Activated naive CD8-positive, alpha-beta T cell treated with anti-CD3 and anti-CD28 coated beads, Interleukin-2, amount 10 ng/mL, durations not matched to agents 7 days and 5 days (primary cell): ENCODE results near the gene TESK2. TPM values are rescaled to one million over a fixed set of nuclear protein-coding genes. Genes with fewer than 3 reads are reported as not detected.

Experiments
- ATAC-seq: fragments of 150-1000 bp; cut with Tn5 transposase; one replicate; pipeline ENCODE4 v1.10.0; 2021; ENCODE audit warnings: low read depth, moderate library complexity
- POLR2A ChIA-PET: fragments of 350-600 bp; sonication (Branson Sonifier 250); formaldehyde crosslinking; loops from one replicate; lab custom pipeline; 2021; ENCODE audit warnings: antibody characterized with exemption; lab: Charles Lee
- DNase-seq: peaks from one replicate; pipeline ENCODE4 v3.0.0; 2021
- H3K27ac Mint-ChIP-seq: one replicate; pipeline ENCODE4 v1.8.0; 2022; ENCODE audit warnings: mild to moderate bottlenecking, mixed read lengths
- H3K27me3 Mint-ChIP-seq: one replicate; pipeline ENCODE4 v1.8.0; 2022; ENCODE audit warnings: mild to moderate bottlenecking, moderate library complexity, mixed read lengths
- H3K36me3 Mint-ChIP-seq: one replicate; pipeline ENCODE4 v1.8.0; 2021; ENCODE audit warnings: mild to moderate bottlenecking, mixed read lengths
- H3K4me1 Mint-ChIP-seq: one replicate; pipeline ENCODE4 v1.8.0; 2021; ENCODE audit warnings: mixed read lengths
- H3K4me3 Mint-ChIP-seq: one replicate; pipeline ENCODE4 v1.8.0; 2022; ENCODE audit warnings: mild to moderate bottlenecking, moderate library complexity, mixed read lengths
- H3K9me3 Mint-ChIP-seq: one replicate; pipeline ENCODE4 v1.8.0; 2021; ENCODE audit warnings: mixed read lengths
- total RNA-seq, 2 experiments: library from RNA; stranded (reverse); gene quantifications; one replicate each; pipeline ENCODE4 v1.2.3, GENCODE V29; 2021

TESK2 gene
- total RNA-seq, 2 experiments from 2014 or later = 5.8 to 6.5 TPM

DNA sequence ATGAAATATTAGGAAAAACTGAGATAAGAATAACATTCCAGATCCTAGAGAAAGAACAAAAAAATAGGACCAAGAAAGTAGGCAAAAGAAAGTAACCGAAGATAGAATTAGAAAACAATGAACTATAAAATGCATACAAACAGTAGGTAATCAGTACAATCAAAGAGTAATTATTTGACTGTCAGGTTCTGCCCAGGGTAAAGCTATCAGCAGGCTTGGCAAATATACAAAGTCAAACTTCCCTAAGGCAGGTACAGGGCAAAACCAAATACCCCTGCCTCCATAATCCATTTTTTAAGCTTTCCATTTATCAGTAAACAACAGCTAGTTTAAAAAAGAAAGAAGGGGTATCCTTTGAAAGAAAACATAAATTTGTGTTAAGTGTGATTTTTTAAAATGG lies 44.4 kb downstream of the TESK2 start:
- H3K27ac Mint-ChIP-seq = no peak overlapping the region
- POLR2A ChIA-PET = no interaction called here
- ATAC-seq (no peak), DNase-seq (no peak)
- no peak overlapping the region for H3K4me3 Mint-ChIP-seq
- peaks cover 1% of the 10 kb centered on the region for H3K4me1 Mint-ChIP-seq
- peaks cover 1% of the 10 kb centered on the region for H3K36me3 Mint-ChIP-seq
- H3K27me3 Mint-ChIP-seq = no peaks in the 10 kb centered on the region
- H3K9me3 Mint-ChIP-seq = no peaks in the 10 kb centered on the region

DNA sequence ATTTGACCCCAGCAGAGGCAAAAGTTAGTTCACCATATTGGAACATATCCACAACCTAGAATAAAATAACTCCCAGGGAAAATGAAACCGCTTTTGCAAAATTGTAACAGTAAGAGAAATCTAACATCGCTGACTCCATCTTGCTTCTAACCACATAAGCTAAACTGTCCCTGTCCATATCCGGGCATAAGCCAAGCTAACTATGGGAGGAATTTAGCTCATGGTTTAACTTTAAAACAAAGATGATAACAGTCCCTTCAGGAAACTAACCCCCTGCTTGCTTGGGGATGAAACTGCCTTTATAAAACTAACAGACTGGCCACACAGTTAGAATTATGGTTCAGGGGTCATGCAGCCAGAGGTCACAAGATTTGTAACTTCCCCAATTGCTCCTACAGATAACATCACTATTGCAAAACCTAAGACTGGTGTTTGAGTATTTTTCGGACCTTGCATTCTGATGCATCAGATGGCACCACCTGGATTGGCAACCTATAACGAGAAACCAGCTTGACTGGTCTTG lies 46.3 kb downstream of the TESK2 start:
- Mint-ChIP-seq H3K9me3 (no peaks in the 10 kb centered on the region), H3K36me3 (peaks cover 1% of the 10 kb centered on the region), H3K27me3 (no peaks in the 10 kb centered on the region), H3K4me1 (peaks cover 1% of the 10 kb centered on the region), H3K4me3 (no peak overlapping the region), H3K27ac (no peak overlapping the region)
- ATAC-seq (no peak), DNase-seq (no peak)
- POLR2A ChIA-PET = no interaction called here

DNA sequence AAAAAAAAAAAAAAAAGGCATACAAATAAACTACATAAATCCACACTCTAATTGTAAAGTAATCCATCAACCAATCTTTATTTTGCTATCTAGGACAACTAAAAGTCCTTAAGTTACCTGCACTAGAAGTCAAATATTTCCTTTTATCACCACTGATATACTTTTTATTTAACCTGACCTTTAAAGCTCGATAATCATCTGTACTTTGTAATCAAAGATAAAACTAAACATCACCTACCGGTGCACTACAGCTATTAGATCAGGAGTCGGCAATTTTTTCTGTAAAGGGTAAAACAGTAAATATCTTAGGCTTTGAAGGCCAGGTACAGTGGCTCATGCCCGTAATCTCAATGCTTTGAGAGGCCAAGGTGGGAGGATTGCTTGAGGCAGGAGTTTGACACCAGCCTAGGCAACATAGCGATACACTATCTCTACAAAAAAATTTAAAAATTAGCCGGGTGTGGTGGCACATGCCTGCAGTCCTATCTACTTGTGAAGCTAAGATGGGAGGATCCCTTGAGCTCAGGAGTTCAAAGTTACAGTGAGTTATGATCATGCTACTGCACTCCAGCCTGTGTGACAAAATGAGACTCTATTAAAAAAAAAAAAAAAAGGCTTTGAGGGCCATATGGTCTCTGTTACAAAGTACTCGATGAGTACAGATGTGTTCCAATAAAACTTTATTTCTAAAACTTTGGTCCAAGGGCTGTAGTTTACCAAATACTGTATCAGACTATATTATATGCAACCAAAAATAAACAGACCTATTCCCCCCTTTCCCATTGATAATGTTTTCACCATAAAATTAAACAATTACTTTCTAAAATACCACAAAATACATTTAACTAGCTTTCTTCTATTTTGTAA lies 47.1 kb downstream of the TESK2 start:
- no peaks in the 10 kb centered on the region for H3K27me3 Mint-ChIP-seq
- no peak overlapping the region for H3K27ac Mint-ChIP-seq
- H3K4me1 Mint-ChIP-seq = peaks cover 1% of the 10 kb centered on the region
- no peak for ATAC-seq
- POLR2A ChIA-PET = interaction anchor here (0.6 kb wide), 1 partner anchor 27 kb away, joined by 3 read pairs; no protein-coding TSS in a partner anchor
- H3K9me3 Mint-ChIP-seq = no peaks in the 10 kb centered on the region
- peaks cover 1% of the 10 kb centered on the region for H3K36me3 Mint-ChIP-seq
- no peak overlapping the region for H3K4me3 Mint-ChIP-seq
- DNase-seq = no peak

DNA sequence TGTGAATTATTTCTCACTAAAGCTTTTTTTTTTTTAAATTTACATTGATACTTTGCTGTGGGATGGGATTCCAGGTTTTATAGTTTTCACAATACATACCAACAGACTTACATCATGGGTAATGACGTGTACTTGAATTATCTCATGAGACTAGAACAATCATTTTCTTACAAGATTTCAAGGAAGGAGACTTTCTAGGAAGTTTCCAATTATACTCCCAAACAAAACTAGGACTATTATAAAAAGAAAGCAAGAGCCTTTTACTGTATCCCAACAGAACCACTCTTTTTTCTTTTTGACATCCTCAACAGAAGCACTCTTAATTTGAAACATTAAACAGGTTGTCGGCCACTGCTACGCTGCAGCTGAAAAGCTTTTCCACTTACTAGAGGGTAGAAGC lies 48.7 kb downstream of the TESK2 start:
- H3K27ac Mint-ChIP-seq = no peak overlapping the region

DNA sequence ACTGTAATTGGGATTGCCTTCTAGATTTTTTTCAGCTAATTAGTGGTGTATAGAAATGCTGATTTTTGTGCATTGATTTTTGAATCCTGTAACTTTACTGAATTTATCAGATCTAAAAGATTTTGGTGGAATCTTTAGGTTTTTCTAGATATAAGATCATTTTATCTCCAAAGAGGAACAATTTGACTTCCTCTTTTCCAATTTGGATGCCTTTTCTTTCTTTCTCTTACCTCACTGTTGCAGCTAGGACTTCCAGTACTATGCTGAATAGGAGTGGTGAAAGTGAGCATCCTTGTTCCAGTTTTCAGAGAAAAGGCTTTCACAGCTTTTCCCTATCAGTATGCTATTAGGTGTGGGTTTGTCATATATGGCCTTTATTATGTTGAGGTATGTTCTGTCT lies 53.6 kb downstream of the TESK2 start:
- no peaks in the 10 kb centered on the region for H3K27me3 Mint-ChIP-seq
- DNase-seq = no peak
- ATAC-seq = no peak
- no peak overlapping the region for H3K27ac Mint-ChIP-seq
- H3K4me3 Mint-ChIP-seq = no peak overlapping the region
- no peaks in the 10 kb centered on the region for H3K9me3 Mint-ChIP-seq
- H3K4me1 Mint-ChIP-seq = no peaks in the 10 kb centered on the region
- no peaks in the 10 kb centered on the region for H3K36me3 Mint-ChIP-seq
- POLR2A ChIA-PET = no interaction called here

More for the DNA sequence above, 48.7 kb downstream of the TESK2 start:
- POLR2A ChIA-PET = no interaction called here
- H3K36me3 Mint-ChIP-seq = no peaks in the 10 kb centered on the region
- H3K4me1 Mint-ChIP-seq = no peaks in the 10 kb centered on the region
- H3K9me3 Mint-ChIP-seq = no peaks in the 10 kb centered on the region
- no peaks in the 10 kb centered on the region for H3K27me3 Mint-ChIP-seq
- DNase-seq (no peak), ATAC-seq (no peak)
- no peak overlapping the region for H3K4me3 Mint-ChIP-seq

DNA sequence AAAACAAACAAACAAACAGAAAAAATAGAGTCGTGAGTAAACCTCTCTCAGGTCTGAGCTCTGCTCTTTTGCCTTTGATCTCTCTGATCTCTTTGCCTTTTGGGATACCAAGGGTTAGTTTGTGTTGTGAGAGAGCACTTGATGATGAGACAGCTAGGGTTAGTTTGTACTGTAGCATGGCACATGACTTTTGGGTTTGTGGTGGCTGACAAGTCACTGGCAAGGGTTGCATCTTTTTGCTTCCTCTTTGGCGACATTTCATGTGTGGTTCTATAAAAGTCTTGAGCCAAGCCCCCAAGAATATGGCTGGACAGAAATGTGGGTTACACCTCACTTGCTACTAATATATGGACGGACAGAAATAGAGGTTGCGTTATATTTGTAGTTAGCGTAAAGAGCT lies 60.5 kb downstream of the TESK2 start:
- H3K36me3 Mint-ChIP-seq = no peaks in the 10 kb centered on the region
- H3K9me3 Mint-ChIP-seq = no peaks in the 10 kb centered on the region
- H3K4me3 Mint-ChIP-seq = no peak overlapping the region
- H3K4me1 Mint-ChIP-seq = peaks cover 2% of the 10 kb centered on the region
- no peak overlapping the region for H3K27ac Mint-ChIP-seq
- ATAC-seq (no peak), DNase-seq (no peak)
- peaks cover 4% of the 10 kb centered on the region for H3K27me3 Mint-ChIP-seq
- POLR2A ChIA-PET = no interaction called here

DNA sequence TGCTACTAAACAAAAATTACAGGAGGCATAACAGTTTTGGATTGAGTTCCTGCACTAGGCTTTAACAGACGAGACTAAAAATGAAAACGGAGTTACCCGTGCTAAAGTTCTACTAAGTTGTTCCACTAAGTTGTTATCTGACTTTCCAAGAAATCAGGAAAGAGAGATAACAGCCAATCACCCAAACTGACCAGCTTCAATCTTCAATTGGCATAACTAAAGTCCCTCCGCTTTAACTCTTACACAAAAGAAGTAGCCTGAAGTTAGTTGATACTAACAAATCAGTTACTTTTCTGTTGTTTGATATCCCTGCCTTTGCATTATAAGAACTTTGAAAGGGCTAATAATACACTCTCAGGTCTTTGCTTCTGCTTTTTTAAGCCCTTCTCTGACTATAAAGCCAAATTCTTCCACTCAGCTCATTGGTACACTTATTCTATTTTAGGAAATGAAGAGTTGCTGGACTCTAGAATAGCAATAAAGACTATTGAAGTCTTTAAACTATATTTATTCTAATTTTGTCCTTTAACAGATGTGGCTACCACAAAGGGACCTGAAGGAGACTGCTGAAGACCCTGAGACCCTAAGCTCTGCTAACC lies 61.3 kb downstream of the TESK2 start:
- Mint-ChIP-seq H3K4me1 (peaks cover 2% of the 10 kb centered on the region), H3K4me3 (no peak overlapping the region), H3K27me3 (peaks cover 4% of the 10 kb centered on the region), H3K9me3 (no peaks in the 10 kb centered on the region), H3K36me3 (no peaks in the 10 kb centered on the region), H3K27ac (no peak overlapping the region)
- ATAC-seq (no peak), DNase-seq (no peak)
- POLR2A ChIA-PET = no interaction called here

DNA sequence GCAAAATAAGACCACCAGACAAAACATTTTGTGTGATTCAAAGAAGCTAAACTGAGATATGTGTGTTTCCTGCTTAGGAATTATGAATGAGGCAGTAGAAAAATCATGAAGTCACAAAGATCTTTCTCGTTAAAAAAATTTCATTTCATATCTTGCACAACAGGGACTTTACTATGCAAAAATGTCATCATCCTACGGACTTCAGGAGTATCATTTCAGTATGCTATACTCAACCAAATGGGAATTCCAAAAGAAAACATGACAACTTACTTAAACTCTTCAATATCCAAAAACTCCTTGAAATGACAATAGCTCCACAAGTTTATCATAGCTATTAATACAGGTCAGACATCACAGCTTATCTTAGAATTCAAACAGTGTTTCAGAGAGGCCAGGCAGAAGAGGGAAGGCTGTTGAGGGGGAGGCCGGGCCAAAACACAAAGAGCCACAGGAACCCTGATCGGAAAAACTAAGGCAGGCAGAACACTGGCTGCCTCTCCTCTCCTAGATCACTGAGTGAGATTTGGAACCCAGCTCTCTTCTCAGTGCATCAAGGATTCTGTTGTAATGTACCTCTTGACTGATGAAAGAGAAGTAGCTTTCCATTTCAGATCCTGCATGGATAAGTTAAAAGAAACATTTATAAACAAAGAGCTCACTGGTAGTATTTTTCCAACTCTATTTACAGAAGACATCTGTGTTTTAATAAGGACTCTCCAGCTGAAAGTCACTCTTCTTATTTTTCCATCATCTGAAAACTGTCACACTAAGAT lies 66.9 kb downstream of the TESK2 start:
- ATAC-seq = no peak
- no peak overlapping the region for H3K27ac Mint-ChIP-seq
- POLR2A ChIA-PET = no interaction called here

DNA sequence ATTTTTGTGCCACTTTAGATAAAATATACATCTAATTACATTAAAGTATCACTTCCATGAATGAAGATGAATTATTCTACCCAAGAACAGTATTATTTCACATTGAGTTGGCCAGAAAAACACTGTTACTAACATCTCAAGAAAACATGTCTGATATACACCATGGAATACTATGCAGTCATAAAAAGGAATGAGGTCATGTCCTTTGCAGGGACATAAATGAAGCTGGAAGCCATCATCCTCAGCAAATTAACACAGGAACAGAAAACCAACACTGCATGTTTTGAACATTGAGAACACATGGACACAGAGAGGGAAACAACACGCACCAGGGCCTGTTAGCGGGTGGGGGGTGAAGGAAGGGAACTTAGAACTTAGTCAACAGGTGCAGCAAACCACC lies 69.0 kb downstream of the TESK2 start:
- POLR2A ChIA-PET = no interaction called here
- Mint-ChIP-seq H3K27ac (peak overlapping the region; percentile 23), H3K27me3 (peaks cover 5% of the 10 kb centered on the region), H3K9me3 (peaks cover 5% of the 10 kb centered on the region), H3K36me3 (peaks cover 14% of the 10 kb centered on the region), H3K4me1 (peaks cover 2% of the 10 kb centered on the region), H3K4me3 (no peak overlapping the region)
- ATAC-seq = no peak
- DNase-seq = no peak

More for the DNA sequence above, 66.9 kb downstream of the TESK2 start:
- DNase-seq = no peak
- Mint-ChIP-seq H3K27me3 (peaks cover 5% of the 10 kb centered on the region), H3K4me3 (no peak overlapping the region), H3K36me3 (peaks cover 14% of the 10 kb centered on the region), H3K4me1 (no peaks in the 10 kb centered on the region), H3K9me3 (peaks cover 5% of the 10 kb centered on the region)

DNA sequence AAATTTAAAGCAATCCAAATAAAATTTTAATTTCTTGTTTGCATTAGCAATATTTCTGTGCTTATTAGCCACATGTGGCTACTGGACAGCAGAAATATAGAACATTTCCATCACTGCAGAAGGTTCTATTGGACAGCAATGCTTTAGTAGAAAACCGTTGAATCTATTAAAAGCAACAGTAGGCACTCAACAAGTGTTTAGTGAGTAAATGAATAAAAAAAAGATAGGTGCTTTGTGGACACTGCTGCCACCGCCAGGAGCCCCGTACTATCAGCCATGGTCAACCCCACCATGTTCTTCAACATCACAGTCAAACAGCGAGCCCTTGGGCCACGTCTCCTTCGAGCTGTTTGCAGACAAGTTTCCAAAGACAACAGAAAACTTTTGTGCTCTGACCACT lies 76.2 kb downstream of the TESK2 start:
- DNase-seq (no peak), ATAC-seq (no peak)
- Mint-ChIP-seq H3K36me3 (no peaks in the 10 kb centered on the region), H3K27ac (no peak overlapping the region), H3K4me1 (peaks cover 3% of the 10 kb centered on the region), H3K27me3 (no peaks in the 10 kb centered on the region), H3K4me3 (no peak overlapping the region), H3K9me3 (no peaks in the 10 kb centered on the region)
- POLR2A ChIA-PET = no interaction called here

DNA sequence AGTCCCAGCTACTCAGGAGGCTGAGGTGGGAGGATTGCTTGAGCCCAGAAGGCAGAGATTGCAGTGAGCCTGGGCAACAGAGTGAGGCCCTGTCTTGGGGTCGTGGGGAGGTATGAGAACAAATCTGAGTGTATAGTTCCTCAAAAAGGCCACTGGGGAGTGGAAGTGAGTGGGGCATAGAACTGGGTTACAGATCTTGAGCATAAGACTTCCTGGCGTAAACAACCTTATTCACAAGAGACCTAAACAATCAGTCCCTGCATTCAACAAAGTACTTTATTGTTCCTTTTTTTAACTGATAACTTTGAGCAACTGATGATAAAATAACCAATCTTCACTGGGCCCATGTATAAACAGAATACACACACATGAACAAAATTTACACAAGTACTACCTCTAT lies 78.1 kb downstream of the TESK2 start:
- H3K36me3 Mint-ChIP-seq = no peaks in the 10 kb centered on the region
- ATAC-seq = no peak
- no peaks in the 10 kb centered on the region for H3K9me3 Mint-ChIP-seq
- H3K27me3 Mint-ChIP-seq = no peaks in the 10 kb centered on the region
- peaks cover 9% of the 10 kb centered on the region for H3K4me1 Mint-ChIP-seq
- no peak overlapping the region for H3K27ac Mint-ChIP-seq
- no peak overlapping the region for H3K4me3 Mint-ChIP-seq
- POLR2A ChIA-PET = no interaction called here
- no peak for DNase-seq

DNA sequence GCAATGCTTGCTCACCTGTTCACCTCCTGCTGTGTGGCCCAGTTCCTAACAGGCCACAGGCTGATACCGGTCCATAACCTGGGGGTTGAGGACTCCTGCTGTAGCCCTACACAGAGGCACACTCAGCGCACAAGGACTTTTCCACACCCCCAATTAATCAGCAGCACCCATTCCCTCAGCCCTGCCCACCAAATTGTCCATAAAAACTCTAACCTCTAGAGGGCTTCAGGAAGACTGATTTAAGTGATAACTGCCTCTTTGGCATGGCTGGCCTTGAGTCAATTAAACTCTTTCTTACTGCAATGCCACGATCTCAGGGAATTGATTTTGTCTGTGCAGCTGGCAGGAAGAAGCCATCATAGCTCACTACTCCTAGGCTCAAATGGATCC lies 79.5 kb downstream of the TESK2 start:
- DNase-seq (no peak), ATAC-seq (no peak)
- H3K4me3 Mint-ChIP-seq = no peak overlapping the region
- H3K27ac Mint-ChIP-seq = no peak overlapping the region
- POLR2A ChIA-PET = no interaction called here
- H3K36me3 Mint-ChIP-seq = no peaks in the 10 kb centered on the region
- no peaks in the 10 kb centered on the region for H3K27me3 Mint-ChIP-seq
- H3K9me3 Mint-ChIP-seq = no peaks in the 10 kb centered on the region
- peaks cover 6% of the 10 kb centered on the region for H3K4me1 Mint-ChIP-seq

DNA sequence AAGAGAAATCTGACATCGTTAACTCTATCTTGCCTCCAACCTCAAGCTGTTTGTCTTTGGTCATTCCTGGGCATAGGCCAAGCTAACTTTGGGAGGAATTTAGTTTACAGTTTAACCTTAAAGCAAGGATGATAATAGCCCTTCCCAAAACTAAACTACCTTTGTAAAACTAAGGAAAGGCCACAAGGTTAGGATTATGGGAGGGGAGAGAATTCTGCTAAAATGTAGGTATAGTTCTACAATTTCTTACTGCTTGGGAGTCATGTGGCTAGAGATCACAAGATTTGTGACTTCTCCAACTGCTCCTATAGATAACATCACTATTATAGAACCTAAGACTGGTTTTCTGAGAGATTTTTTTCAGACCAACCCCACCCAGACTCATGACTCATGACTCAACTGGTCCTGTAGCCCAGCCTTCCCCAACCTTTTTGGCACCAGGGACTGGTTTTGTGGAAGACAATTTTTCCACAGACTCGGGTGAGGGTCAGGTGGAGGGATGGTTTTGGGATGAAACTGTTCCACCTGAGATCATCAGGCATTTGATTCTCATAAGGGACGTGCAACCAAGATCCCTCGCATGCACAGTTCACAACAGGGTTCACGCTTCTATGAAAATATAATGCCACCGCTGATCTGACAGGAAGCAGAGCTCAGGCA lies 80.0 kb downstream of the TESK2 start:
- peaks cover 6% of the 10 kb centered on the region for H3K4me1 Mint-ChIP-seq
- H3K36me3 Mint-ChIP-seq = no peaks in the 10 kb centered on the region

More for the DNA sequence above, 80.0 kb downstream of the TESK2 start:
- no peaks in the 10 kb centered on the region for H3K9me3 Mint-ChIP-seq
- no peak for DNase-seq
- POLR2A ChIA-PET = no interaction called here
- ATAC-seq = no peak
- no peak overlapping the region for H3K4me3 Mint-ChIP-seq
- no peaks in the 10 kb centered on the region for H3K27me3 Mint-ChIP-seq
- no peak overlapping the region for H3K27ac Mint-ChIP-seq
